Calu3 (cell line): ENCODE measurements around the gene NDST4. TPM values are rescaled to one million over a fixed set of nuclear protein-coding genes. Genes with fewer than 3 reads are reported as not detected.

Source experiments
- BruUV-seq: library from RNA; stranded (reverse); fragments of 400-500 nt; replicated peaks from 2 replicates; lab custom pipeline; 2021; lab: Mats Ljungman, UMichigan
- CTCF ChIA-PET: fragments of 300-600 bp; sonication (Branson Sonifier 250); formaldehyde crosslinking; loops from one replicate; lab custom pipeline; 2022; ENCODE audit warnings: antibody characterized with exemption; lab: Charles Lee
- DNase-seq: peaks from one replicate; pipeline ENCODE4 v3.0.0; 2022
- H3K27ac Mint-ChIP-seq: one replicate; pipeline ENCODE4 v1.8.0; 2022; ENCODE audit warnings: mixed read lengths; ENCODE audit not compliant: unreplicated experiment
- H3K27me3 Mint-ChIP-seq: one replicate; pipeline ENCODE4 v1.8.0; 2022; ENCODE audit warnings: mixed read lengths; ENCODE audit not compliant: unreplicated experiment
- H3K36me3 Mint-ChIP-seq: one replicate; pipeline ENCODE4 v1.8.0; 2022; ENCODE audit warnings: mild to moderate bottlenecking, moderate library complexity, mixed read lengths; ENCODE audit not compliant: insufficient read depth, unreplicated experiment
- H3K4me1 Mint-ChIP-seq: one replicate; pipeline ENCODE4 v1.8.0; 2022; ENCODE audit warnings: mild to moderate bottlenecking, low read depth, mixed read lengths; ENCODE audit not compliant: unreplicated experiment
- H3K4me3 Mint-ChIP-seq: one replicate; pipeline ENCODE4 v1.8.0; 2022; ENCODE audit warnings: mild to moderate bottlenecking, low read depth, moderate library complexity, mixed read lengths; ENCODE audit not compliant: unreplicated experiment
- H3K9me3 Mint-ChIP-seq: one replicate; pipeline ENCODE4 v1.8.0; 2022; ENCODE audit warnings: low read depth, mixed read lengths; ENCODE audit not compliant: unreplicated experiment
- intact Hi-C: fragments of 100-400 bp; cut with micrococcal nuclease; formaldehyde crosslinking; loops from one replicate; pipeline ENCODE4 v1.10.0; 2022; ENCODE audit not compliant: unreplicated experiment
- total RNA-seq: library from RNA; stranded (reverse); gene quantifications from 2 replicates; pipeline ENCODE4 v1.2.3, GENCODE V29; 2022
- TF ChIP-seq, protein P1 (sequence below): fragments of 200-600 bp; IDR thresholded peaks from one replicate; pipeline ENCODE4 v1.8.0; 2022; ENCODE audit warnings: antibody characterized with exemption; ENCODE audit not compliant: unreplicated experiment

The NDST4 gene
- total RNA-seq, 1 experiment from 2014 or later, result not detected

- no peaks in the 10 kb centered on the region for H3K27me3 Mint-ChIP-seq
- CTCF ChIA-PET, result no interaction called here
- H3K27ac Mint-ChIP-seq, result no peak overlapping the region
- no peaks in the 10 kb centered on the region for H3K9me3 Mint-ChIP-seq
- intact Hi-C loops, result no loop called here
- TF ChIP-seq, protein P1, sequence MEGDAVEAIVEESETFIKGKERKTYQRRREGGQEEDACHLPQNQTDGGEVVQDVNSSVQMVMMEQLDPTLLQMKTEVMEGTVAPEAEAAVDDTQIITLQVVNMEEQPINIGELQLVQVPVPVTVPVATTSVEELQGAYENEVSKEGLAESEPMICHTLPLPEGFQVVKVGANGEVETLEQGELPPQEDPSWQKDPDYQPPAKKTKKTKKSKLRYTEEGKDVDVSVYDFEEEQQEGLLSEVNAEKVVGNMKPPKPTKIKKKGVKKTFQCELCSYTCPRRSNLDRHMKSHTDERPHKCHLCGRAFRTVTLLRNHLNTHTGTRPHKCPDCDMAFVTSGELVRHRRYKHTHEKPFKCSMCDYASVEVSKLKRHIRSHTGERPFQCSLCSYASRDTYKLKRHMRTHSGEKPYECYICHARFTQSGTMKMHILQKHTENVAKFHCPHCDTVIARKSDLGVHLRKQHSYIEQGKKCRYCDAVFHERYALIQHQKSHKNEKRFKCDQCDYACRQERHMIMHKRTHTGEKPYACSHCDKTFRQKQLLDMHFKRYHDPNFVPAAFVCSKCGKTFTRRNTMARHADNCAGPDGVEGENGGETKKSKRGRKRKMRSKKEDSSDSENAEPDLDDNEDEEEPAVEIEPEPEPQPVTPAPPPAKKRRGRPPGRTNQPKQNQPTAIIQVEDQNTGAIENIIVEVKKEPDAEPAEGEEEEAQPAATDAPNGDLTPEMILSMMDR, result no peak
- H3K4me1 Mint-ChIP-seq, result peaks cover 25% of the 10 kb centered on the region
- no peak overlapping the region for H3K4me3 Mint-ChIP-seq
- H3K36me3 Mint-ChIP-seq, result no peaks in the 10 kb centered on the region
- DNase-seq, result no peak
- no TSS peak for BruUV-seq
Observed at GRCh38 chr4:114926583-114926982, 186.8 kb downstream of the NDST4 start.

GRCh38 chr4:114924311-114924710 is 189.1 kb downstream of the NDST4 start:
- no peaks in the 10 kb centered on the region for H3K9me3 Mint-ChIP-seq
- no peak overlapping the region for H3K4me3 Mint-ChIP-seq

DNA sequence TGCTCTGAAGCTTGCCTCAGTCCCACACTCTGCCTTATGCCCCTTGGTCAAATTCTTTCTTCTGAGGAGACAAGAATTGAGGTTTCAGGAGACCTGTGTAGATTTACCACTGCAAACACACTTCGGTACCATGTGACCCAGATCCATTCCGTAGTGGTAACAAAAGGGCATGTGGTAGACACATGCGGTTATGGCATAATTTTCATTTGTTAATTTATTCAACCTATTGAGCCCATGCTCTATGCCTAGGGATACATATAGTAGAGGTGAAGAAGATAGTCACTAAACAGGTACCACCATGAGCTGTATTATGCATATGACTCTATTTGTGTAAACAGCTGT is 190.9 kb downstream of the NDST4 start:
- Mint-ChIP-seq H3K27me3 (no peaks in the 10 kb centered on the region), H3K36me3 (no peaks in the 10 kb centered on the region), H3K4me3 (no peak overlapping the region), H3K27ac (no peak overlapping the region), H3K4me1 (peaks cover 12% of the 10 kb centered on the region), H3K9me3 (no peaks in the 10 kb centered on the region)
- intact Hi-C loops, result no loop called here
- no peak for DNase-seq
- no TSS peak for BruUV-seq
- CTCF ChIA-PET, result no interaction called here
- TF ChIP-seq, protein P1, result no peak

More at GRCh38 chr4:114924311-114924710, 189.1 kb downstream of the NDST4 start:
- H3K27ac Mint-ChIP-seq, result no peak overlapping the region
- intact Hi-C loops, result no loop called here
- TF ChIP-seq, protein P1, result no peak
- CTCF ChIA-PET, result no interaction called here
- no peak for DNase-seq
- H3K27me3 Mint-ChIP-seq, result no peaks in the 10 kb centered on the region
- peaks cover 25% of the 10 kb centered on the region for H3K4me1 Mint-ChIP-seq
- no peaks in the 10 kb centered on the region for H3K36me3 Mint-ChIP-seq
- no TSS peak for BruUV-seq

DNA sequence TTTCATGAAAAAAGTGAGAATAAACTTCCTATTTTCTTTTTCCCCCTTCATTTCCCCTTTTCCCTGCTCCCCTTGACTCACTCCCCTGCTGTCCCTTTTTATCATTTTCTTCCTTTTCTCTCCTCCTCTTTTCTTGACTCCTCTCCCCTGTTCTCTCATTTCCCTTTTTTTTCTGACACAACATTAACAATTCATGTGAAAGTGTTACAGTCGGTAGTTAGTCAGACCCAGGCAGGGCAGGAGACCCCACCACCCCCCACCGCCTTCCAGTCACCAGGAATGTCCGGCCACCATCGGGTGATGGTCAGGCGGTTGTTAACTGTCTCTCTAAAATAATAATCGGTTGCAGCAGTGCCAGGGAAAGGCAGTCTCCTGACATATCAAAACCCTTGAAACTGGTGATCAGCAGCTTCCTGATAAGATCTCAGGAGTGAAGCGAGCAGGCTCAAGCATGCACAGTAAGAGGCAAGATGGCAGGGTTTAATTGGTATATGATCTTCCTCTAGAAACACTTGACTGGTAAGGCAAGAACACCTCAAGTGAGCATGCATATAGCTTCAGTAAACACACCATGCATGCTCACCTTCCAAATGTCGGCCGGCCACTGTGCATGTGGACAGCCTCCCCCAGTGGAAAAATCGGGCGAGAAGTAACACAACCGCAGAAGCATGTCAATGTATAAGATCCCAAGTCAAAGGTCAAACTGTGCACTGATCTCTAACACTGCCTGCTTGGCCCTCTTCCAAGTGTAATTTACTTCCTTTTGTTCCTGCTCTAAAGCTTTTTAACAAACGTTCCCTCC is 191.4 kb downstream of the NDST4 start:
- Mint-ChIP-seq H3K27ac (no peak overlapping the region), H3K27me3 (no peaks in the 10 kb centered on the region), H3K36me3 (no peaks in the 10 kb centered on the region), H3K9me3 (no peaks in the 10 kb centered on the region), H3K4me1 (peaks cover 12% of the 10 kb centered on the region), H3K4me3 (no peak overlapping the region)
- no peak for DNase-seq
- intact Hi-C loops, result no loop called here
- no TSS peak for BruUV-seq
- TF ChIP-seq, protein P1, result no peak
- CTCF ChIA-PET, result no interaction called here
